HG03442 (cell line): ENCODE measurements around the gene NXF3.
"Not testable (repeated sequence)": the region's sequence is repeated elsewhere in the genome, so short reads cannot be mapped to it uniquely, and the experiment has no call there.

Source experiments
- ATAC-seq: cut with Tn5 transposase; IDR thresholded peaks from one replicate; pipeline ENCODE4 v1.9.1; 2021; ENCODE audit warnings: mild to moderate bottlenecking, moderate library complexity; ENCODE audit not compliant: unreplicated experiment

The NXF3 gene

GRCh38 chrX:103052625-103053024 is 40.3 kb downstream of the NXF3 start:
- no peak for ATAC-seq

DNA sequence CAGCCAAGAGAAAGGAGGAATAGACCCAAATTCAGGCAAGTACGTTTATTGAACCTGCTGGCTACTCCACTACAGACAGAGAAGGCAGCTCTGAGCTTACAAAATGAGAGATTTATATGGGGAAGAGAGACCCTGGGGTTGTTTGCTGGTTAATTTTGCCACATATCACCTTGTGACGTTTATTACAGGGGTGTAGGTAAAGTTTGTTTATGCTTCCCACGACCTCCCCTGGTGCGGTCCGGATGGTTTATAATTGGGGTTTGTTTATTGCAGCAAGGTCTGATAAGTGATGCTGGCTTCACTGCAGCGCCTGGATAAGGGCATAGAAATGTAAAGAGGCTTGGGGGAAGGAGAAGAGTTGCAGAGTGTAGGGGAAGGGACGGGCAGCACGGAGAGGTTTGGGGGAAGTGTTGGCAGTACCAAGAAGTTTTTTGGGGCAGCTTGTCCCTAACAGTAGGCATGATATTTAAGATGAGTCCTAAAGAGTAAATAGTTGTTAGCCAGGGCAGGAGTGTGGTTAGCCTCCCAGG is 41.6 kb downstream of the NXF3 start:
- ATAC-seq = no peak

- ATAC-seq = not testable (repeated sequence)
Measured at GRCh38 chrX:103033371-103033770, 59.6 kb downstream of the NXF3 start.
